CMK (cell line): ENCODE results near the gene SFSWAP.
"Not testable (repeated sequence)": the region's sequence is repeated elsewhere in the genome, so short reads cannot be mapped to it uniquely, and the experiment has no call there.

Experiments
- DNase-seq: peaks from one replicate; pipeline ENCODE4 v3.0.0-alpha.2; 2010; ENCODE audit warnings: low read depth

The SFSWAP gene

DNA sequence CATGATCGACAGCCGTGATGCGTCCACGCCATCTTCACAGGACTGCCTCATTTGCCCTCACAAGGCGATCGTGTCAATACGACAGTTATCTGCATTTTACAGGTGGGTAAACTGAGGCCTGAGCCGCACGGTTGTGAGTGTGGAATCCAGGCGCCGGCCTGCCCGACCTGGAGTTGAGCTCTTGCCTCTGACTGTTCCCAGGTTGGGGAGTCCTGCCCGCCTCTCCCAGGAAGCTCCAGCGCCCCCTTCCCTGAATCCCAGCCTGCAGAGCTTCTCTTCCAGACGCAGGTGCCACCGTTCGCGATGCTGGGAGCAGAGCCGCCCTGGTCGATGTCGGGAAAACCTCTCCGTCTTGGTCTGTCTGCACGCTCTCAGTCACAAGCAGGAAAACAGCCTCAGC lies 31.1 kb upstream of the SFSWAP start:
- not testable (repeated sequence) for DNase-seq

DNA sequence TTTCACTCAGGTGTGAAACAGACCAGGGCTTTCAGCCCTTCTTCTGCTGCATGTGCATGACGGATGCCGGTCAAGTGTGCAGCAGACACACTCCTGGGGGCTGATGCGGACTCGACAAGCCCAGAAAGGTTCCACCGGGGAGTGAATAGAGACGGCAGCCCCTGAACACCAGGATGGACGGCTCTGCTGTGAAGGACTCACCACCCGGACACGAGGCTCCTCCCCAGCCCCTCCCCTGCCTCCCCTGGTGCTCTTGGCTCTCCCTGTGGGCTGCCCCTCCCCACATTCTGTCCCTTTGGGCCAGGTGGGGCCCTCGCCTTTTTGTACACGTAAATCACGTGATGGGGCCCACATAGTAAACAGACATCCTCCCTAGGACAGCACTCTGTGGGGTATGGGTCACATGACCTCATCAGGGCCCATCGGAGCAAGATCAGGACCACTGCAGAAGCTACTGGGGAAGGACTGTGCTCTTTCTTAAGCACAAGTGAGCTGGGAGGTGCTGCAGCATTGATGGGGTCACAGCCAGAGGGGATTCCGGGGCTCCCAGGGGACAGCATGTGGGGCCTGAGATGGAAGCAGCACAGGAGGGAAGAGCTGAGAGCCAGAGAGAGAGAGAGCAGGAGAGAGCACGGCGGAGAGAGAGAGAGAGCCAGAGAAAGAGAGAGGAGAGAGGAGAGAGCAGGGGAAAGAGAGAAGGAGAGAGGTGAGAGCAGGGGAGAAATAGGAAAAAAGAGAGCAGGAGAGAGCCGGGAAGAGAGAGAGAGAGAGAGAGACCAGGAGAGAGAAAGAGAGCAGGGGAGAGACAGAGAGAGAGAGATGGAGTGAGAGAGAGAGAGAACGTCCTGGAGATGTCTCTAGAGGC lies 30.3 kb upstream of the SFSWAP start:
- DNase-seq = not testable (repeated sequence)

- DNase-seq = no peak
Measured at GRCh38 chr12:131681257-131681620, 29.7 kb upstream of the SFSWAP start.

- peak; percentile 72 for DNase-seq
Measured at GRCh38 chr12:131681746-131682509, 29.0 kb upstream of the SFSWAP start.

DNA sequence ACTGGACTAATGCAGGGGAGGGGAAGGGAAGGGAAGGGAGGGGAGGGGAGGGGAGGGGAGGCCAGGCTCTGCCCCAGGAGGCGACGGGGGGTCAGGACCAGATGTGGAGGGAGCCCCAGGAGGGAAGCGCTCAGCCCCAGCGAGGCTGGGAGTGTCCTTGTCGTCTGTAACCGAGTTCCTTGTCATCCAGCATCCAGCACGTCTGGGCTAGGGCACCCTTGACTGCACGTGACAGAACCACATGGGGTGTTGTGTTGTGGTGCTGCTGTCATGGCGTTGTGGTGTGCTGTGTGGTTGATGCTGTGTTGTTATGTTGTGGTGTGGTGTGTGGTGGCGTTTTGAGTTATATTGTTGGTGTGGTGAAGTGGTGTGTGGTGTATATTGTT lies 28.4 kb upstream of the SFSWAP start:
- peak; percentile 14 for DNase-seq

DNA sequence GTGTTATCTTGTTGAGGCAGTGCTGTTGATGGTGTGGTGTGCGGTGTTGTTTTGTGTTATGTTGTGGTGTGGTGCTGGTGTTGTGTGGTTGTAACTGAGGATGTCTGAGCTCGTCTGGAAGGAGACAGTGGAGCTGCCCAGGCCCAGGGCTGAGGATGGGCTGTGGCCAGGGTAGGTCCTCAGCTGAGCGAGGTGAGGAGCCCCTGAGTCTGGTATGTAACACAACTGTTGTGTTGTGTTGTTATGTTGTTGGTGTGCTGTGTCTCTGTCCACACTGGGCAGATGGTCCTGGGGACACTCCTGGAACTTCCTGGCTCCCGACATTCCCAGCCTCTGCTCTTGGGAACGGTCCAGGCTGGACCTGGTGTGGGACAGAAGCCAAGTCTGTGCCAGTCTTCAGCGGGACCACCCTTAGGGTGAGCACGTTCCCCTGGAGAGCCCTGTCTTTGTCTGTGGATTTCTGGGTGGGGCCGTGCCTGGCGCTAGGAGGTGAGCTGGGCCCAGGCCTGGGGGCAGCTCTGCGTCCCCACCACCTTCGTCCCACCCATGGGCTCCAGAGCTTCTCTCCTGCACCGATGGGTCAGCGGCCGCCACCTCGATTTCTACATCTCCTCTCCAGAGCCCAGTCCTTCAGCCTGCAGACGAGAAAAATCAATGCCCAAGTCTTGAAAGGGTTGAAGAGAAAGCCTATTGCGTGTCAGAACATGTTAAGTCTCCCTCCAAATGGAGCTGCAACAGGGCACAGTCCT lies 27.4 kb upstream of the SFSWAP start:
- no peak for DNase-seq

- no peak for DNase-seq
Measured at GRCh38 chr12:131684015-131684725, 26.7 kb upstream of the SFSWAP start.

GRCh38 chr12:131687346-131688125 lies 23.4 kb upstream of the SFSWAP start:
- no peak for DNase-seq

DNA sequence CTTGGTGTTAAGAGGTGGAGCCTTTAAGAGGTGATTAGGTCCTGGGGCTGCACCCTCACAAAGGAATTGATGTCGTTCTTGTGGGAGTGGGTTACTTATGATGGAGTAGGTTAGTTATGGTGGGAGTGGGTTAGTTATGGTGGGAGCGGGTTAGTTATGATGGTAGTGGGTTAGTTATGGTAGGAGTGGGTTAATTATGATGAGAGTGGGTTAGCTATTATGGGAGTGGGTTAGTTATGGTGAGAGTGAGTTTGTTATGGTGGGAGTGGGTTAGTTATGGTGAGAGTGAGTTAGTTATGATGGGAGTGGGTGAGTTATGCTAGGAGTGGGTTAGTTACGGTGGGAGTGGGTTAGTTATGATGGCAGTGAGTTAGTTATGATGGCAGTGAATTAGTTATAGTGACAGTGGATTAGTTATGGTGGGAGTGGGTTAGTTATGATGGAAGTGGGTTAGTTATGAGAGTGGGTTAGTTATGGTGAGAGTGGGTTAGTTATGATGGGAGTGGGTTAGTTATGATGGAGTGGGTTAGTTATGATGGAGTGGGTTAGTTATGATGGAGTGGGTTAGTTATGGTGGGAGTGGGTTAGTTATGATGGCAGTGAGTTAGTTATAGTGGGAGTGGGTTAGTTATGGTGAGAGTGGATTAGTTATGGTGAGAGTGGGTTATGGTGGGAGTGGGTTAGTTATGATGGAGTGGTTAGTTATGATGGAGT lies 22.6 kb upstream of the SFSWAP start:
- no peak for DNase-seq

DNA sequence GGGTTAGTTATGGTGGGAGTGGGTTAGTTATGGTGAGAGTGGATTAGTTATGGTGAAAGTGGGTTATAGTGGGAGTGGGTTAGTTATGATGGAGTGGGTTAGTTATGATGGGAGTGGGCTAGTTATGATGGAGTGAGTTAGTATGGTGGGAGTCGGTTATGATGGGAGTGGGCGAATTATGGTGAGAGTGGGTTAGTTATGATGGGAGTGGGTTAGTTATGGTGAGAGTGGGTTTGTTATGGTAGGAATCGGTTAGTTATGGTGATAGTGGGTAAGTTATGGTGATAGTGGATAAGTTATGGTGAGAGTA lies 22.1 kb upstream of the SFSWAP start:
- no peak for DNase-seq

DNA sequence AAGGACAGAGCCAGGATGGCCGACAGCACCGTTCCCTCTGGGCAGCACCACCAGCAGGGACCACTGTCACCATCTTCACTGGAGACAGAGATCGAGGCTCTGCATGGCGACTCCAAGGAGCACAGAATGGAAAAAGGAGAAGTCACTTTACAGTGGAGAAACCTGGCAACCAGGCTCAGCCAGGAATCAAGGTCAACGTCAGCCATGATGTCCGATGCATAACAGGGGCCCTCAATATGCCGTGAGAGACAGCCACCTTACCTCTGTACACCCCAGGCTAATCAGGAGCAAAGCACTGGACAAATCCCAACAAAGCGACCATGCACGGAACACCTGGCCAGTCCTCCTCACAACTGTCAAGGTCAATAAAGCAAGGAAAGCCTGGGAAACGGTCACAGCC lies 20.6 kb upstream of the SFSWAP start:
- no peak for DNase-seq

GRCh38 chr12:131692431-131692830 lies 18.5 kb upstream of the SFSWAP start:
- DNase-seq = no peak

DNA sequence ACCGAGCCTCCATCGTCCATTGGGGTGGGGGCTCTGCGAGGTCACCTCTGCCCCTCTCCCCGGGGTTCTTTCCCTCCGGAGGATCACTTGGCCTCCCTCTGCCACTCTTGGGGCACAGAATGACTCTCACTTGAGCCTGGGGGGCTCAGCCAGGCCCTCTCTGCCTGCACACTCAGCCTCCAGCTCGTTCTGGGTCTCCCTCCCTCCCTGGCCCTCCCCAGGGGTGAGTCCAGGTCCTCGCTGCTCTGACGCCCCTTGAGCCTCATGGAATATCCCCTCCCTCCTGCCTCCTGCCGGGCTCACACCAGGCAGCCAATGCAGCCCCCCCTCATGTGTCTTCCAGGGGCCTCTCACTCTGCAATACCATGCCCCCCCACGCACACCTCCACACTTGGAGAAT lies 17.7 kb upstream of the SFSWAP start:
- DNase-seq = no peak

DNA sequence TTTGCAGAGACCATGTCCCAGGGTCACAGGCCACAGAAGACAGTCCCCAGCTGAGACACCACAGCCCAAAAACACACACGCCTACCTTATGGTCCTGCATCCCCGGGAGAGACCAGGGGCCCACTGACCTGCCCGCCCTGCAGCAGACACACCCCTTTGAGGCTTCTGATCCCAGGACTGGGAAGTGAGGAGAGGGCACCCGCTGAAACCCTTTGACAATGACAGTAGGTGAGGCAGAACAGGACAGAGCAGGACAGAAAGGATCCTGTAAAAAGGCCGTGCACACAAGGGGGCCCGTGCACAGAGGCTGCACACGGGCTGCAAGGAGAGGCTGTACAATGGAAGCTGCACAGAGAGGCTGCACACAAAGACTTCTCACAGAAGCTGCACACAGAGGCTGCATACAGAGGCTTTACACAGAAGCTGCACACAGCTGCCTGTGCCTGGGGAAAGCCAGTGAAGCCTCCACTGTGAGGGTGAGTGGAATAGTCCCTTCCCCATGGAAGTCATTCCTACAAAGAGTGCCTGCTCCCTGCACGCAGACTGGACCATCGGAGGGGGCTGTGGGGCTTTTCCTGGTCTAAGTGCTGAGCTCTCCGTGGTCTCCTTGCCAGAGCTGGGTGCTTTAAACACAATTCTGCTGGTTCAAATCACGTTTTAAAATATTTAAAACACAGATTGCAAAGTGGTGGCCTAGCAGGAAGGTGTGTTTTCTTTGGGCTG lies 16.6 kb upstream of the SFSWAP start:
- DNase-seq = no peak

- no peak for DNase-seq
Measured at GRCh38 chr12:131695968-131696367, 14.9 kb upstream of the SFSWAP start.

DNA sequence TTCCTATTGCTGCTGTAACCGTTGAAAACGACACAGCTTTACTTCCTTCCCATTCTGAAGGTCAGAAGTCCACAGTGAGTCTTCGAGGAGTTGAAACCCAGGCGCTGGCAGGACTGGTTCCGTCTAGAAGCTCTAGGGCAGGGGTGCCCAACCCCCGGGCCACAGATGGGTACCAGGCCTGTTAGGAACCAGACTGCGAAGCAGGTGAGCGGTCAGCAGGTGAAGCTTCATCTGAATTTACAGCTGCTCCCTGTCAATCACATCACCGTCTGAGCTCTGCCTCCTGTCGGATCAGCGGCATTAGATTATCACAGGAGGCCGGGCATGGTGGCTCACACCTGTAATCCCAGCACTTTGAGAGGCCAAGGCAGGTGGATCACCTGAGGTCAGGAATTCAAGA lies 12.6 kb upstream of the SFSWAP start:
- DNase-seq = no peak

DNA sequence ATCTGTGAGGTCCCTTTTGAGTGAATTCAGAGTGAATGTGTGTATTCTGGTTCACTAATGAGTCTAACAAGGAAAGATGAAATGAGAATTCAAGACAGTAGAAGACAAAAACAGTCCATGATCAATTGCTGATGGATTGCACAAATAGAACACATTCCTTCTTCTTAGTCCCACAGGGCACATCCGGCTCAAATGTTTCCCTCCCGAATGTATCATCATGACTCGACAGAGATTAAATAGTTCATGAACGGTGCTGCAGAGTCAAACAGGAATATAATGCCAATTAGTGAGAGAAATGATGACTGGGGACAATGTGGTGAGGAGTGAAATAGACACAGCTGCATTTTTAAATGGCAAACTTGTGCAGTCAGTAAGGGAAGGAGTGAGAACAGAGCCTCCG lies 11.5 kb upstream of the SFSWAP start:
- DNase-seq = no peak

- no peak for DNase-seq
Measured at GRCh38 chr12:131700271-131700670, 10.6 kb upstream of the SFSWAP start.

GRCh38 chr12:131701705-131702572 lies 9.0 kb upstream of the SFSWAP start:
- DNase-seq = no peak
